Effector memory CD4-positive, alpha-beta T cell (primary cell): Measurements from ENCODE around the gene ARHGAP25.

Source experiments
- DNase-seq, 3 donors: peaks; one replicate each; pipeline ENCODE4 v3.0.0-alpha.2; 2020
- H3K27ac ChIP-seq: 2 replicates; pipeline ENCODE4 v1.7.0; 2013; ENCODE audit warnings: mild to moderate bottlenecking, low read length, moderate library complexity; ENCODE audit not compliant: insufficient read depth, poor library complexity, severe bottlenecking
- H3K27me3 ChIP-seq: replicated peaks from 2 replicates; pipeline ENCODE4 v1.7.0; 2013; ENCODE audit warnings: mild to moderate bottlenecking, low read length; ENCODE audit not compliant: insufficient read depth, control insufficient read depth, poor library complexity, severe bottlenecking
- H3K36me3 ChIP-seq: 2 replicates; pipeline ENCODE4 v1.7.0; 2013; ENCODE audit warnings: mild to moderate bottlenecking, low read length, moderate library complexity; ENCODE audit not compliant: control insufficient read depth, insufficient read depth
- H3K4me1 ChIP-seq: 2 replicates; pipeline ENCODE4 v1.7.0; 2013; ENCODE audit warnings: low read length, mild to moderate bottlenecking; ENCODE audit not compliant: control insufficient read depth, insufficient read depth, poor library complexity, severe bottlenecking
- H3K4me3 ChIP-seq: 2 replicates; pipeline ENCODE4 v1.7.0; 2013; ENCODE audit warnings: low read length, low read depth, mild to moderate bottlenecking; ENCODE audit not compliant: insufficient read depth, poor library complexity, severe bottlenecking
- H3K9me3 ChIP-seq: 2 replicates; pipeline ENCODE4 v1.7.0; 2013; ENCODE audit warnings: mild to moderate bottlenecking, low read length, moderate library complexity; ENCODE audit not compliant: control insufficient read depth

The ARHGAP25 gene

DNA sequence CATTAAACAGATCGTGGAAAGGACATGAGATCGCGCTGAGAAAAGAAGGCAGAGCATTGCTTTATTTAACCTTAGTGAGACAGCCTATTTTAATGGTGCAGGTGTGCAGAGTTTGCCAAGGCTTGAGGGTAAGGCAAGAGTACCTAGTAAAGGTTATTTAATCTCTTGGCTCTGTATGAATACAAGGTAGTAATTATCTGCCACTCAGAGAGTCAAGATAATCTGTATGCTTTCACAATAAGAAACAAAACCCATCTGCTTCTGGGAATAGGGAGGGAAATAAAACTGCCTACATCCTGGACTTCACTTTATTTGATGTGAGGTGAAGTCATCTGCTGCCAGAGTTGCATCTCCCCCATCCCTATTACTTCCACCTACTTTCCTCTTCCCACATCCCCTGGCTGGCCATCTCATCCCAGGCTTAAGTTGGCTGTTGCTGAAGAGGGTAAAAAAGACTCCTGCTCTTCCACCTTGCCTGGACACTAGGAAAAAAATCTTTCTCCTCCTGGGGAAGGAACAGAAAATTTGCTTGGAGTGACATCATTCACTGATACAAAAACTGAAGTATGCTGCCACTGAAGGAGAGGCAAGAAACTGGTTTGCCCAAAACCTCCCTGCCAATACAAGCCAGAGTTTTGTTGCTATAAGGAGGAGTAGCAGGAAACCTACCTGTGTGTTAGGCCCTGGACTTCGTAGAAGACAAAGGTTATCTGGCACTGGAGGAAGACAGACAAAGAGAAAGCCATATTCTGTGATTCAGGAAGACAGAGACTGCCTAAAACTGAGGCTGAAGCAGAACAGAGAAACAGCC lies 35.8 kb upstream of the ARHGAP25 start:
- Histone ChIP-seq H3K4me3 (no peak overlapping the region), H3K27me3 (no peaks in the 10 kb centered on the region), H3K9me3 (no peaks in the 10 kb centered on the region), H3K27ac (no peak overlapping the region), H3K36me3 (no peaks in the 10 kb centered on the region), H3K4me1 (no peaks in the 10 kb centered on the region)
- DNase-seq, result no peak

DNA sequence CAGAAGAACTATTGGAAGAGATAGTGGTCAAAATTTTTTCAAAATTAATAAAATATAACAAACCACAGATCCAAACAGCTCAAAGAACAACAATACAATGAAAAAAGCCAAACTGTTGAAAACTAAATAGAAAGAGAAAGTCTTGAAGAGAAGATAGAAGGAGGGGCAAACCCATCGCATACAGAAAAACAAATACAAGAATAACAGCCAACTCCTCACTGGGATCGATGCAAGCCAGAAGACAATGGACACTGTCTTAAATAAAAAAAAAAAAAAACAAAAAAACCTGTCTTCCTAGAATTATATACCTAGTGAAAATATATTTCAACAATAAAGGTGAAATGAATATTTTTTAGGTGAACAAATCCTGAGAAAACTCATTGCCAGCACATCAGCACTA lies 34.1 kb upstream of the ARHGAP25 start:
- Histone ChIP-seq H3K9me3 (no peaks in the 10 kb centered on the region), H3K4me1 (no peaks in the 10 kb centered on the region), H3K36me3 (no peaks in the 10 kb centered on the region), H3K27ac (no peak overlapping the region), H3K27me3 (no peaks in the 10 kb centered on the region), H3K4me3 (no peak overlapping the region)
- no peak for DNase-seq

DNA sequence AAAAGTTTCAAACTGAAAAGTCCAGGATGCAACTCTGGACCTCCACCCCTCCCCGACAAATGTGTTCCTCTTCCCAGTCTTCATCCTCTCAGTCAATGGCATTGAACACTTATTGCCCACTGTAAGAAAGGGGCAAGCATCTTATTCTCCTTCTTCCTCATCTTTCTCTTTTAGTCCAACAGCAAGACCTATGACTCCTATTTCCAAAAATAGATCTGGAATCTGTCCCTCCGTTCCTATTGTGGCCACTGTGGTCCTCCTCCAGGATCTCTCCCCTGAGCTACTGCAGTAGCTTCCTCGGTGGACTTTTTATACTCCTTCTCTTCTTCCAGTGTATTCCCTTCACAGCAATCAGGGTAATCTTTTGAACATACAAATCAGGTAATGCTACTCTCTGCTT lies 28.0 kb upstream of the ARHGAP25 start:
- H3K27ac ChIP-seq, result no peak overlapping the region
- no peaks in the 10 kb centered on the region for H3K9me3 ChIP-seq
- no peaks in the 10 kb centered on the region for H3K36me3 ChIP-seq
- no peaks in the 10 kb centered on the region for H3K27me3 ChIP-seq
- no peaks in the 10 kb centered on the region for H3K4me1 ChIP-seq
- no peak overlapping the region for H3K4me3 ChIP-seq
- DNase-seq, result no peak

DNA sequence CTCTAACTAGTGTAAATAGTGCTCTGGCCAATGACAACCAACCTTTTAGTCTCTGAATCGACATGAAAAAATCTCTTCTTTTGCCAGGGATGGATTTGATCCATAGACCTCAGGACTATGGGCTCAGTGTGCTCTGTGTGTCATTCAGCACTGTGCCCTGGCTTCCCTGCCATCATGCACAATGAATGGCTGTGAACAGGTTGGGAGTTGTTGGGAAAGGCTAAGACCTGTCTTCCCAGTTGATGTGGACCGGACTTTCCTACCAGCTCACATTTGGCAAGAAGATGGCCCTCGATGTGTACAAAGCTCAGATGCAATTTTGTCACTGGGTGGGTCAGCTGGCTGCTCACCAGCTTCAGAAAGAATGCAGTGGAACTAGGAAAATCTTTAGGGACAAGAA lies 26.0 kb upstream of the ARHGAP25 start:
- H3K27ac ChIP-seq, result no peak overlapping the region
- no peak overlapping the region for H3K4me3 ChIP-seq
- H3K4me1 ChIP-seq, result no peaks in the 10 kb centered on the region
- H3K27me3 ChIP-seq, result no peaks in the 10 kb centered on the region
- no peaks in the 10 kb centered on the region for H3K9me3 ChIP-seq
- DNase-seq, result no peak
- no peaks in the 10 kb centered on the region for H3K36me3 ChIP-seq

DNA sequence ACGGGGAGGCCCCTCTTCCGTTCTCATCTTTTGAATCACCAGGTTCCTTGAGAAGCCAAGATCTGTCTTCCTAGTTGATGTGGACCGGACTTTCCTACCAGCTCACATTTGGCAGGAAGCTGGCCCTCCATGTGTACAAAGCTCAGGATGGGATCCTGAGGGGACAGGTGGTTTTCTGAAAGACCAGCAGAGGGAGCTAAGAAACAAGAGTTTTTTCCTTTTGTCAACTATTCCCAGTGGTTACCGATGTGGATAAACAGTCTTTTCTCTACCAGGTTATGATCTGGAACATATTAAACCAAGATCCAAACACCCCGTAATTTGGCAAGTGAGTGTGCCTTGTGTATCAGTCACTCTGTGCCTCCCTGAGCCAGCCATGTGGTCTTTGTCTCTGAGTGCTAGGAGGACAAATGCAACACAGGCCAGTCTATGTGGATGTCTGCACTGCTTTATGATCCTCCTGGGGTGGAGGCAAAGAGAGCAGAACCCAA lies 25.1 kb upstream of the ARHGAP25 start:
- H3K9me3 ChIP-seq, result no peaks in the 10 kb centered on the region
- no peak overlapping the region for H3K27ac ChIP-seq
- no peaks in the 10 kb centered on the region for H3K4me1 ChIP-seq
- no peak overlapping the region for H3K4me3 ChIP-seq
- H3K36me3 ChIP-seq, result no peaks in the 10 kb centered on the region
- no peak for DNase-seq
- H3K27me3 ChIP-seq, result no peaks in the 10 kb centered on the region

GRCh38 chr2:68710336-68710735 lies 24.3 kb upstream of the ARHGAP25 start:
- H3K9me3 ChIP-seq, result no peaks in the 10 kb centered on the region
- DNase-seq, result no peak
- peaks cover 8% of the 10 kb centered on the region for H3K4me1 ChIP-seq
- no peaks in the 10 kb centered on the region for H3K36me3 ChIP-seq
- no peak overlapping the region for H3K27ac ChIP-seq
- no peaks in the 10 kb centered on the region for H3K27me3 ChIP-seq
- no peak overlapping the region for H3K4me3 ChIP-seq

GRCh38 chr2:68710756-68711155 lies 23.9 kb upstream of the ARHGAP25 start:
- no peak overlapping the region for H3K4me3 ChIP-seq
- H3K27ac ChIP-seq, result no peak overlapping the region
- no peaks in the 10 kb centered on the region for H3K9me3 ChIP-seq
- no peaks in the 10 kb centered on the region for H3K36me3 ChIP-seq
- no peak for DNase-seq
- no peaks in the 10 kb centered on the region for H3K27me3 ChIP-seq
- H3K4me1 ChIP-seq, result peaks cover 11% of the 10 kb centered on the region

GRCh38 chr2:68714866-68715265 lies 19.7 kb upstream of the ARHGAP25 start:
- Histone ChIP-seq H3K9me3 (no peaks in the 10 kb centered on the region), H3K27me3 (no peaks in the 10 kb centered on the region), H3K27ac (peak overlapping the region; percentile 47), H3K4me3 (peak overlapping the region; percentile 4), H3K4me1 (peaks cover 37% of the 10 kb centered on the region), H3K36me3 (no peaks in the 10 kb centered on the region)
- DNase-seq, result no peak

DNA sequence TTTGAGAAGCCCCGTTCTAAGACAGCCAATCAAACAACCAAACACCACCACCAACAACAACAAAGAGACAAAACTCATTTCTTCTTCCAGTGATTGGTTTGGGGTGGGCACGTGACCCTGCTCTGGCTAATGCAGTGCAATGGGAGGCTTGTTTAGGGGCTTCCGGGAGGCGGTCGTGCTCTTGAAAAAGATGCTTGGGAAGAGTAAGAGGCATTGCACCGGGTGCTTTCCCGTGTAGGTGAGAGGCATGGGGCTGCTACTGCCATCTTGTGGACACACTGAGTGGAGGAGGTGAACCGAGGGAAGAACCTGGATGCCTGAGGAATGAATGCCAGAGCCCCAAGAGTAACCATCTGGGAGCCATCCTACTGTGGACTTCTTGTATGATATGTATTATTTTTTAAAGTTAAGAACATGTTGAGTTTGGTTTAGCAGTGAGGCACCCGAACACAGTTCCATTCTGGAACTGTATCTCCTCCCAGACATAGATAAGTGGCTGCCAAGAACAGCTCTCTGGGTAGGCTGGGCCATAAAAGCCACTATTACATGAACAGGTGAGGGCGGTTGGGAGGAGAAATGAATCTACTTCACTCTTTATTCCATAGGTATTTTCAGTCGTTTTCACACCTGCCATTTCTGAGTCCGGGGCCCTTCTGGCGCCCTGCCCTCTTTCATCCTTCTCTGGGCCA lies 19.1 kb upstream of the ARHGAP25 start:
- H3K27ac ChIP-seq, result peak overlapping the region; percentile 47
- H3K4me1 ChIP-seq, result peaks cover 43% of the 10 kb centered on the region
- peak overlapping the region; percentile 4 for H3K4me3 ChIP-seq
- DNase-seq, result no peak
- no peaks in the 10 kb centered on the region for H3K9me3 ChIP-seq
- H3K27me3 ChIP-seq, result no peaks in the 10 kb centered on the region
- no peaks in the 10 kb centered on the region for H3K36me3 ChIP-seq

DNA sequence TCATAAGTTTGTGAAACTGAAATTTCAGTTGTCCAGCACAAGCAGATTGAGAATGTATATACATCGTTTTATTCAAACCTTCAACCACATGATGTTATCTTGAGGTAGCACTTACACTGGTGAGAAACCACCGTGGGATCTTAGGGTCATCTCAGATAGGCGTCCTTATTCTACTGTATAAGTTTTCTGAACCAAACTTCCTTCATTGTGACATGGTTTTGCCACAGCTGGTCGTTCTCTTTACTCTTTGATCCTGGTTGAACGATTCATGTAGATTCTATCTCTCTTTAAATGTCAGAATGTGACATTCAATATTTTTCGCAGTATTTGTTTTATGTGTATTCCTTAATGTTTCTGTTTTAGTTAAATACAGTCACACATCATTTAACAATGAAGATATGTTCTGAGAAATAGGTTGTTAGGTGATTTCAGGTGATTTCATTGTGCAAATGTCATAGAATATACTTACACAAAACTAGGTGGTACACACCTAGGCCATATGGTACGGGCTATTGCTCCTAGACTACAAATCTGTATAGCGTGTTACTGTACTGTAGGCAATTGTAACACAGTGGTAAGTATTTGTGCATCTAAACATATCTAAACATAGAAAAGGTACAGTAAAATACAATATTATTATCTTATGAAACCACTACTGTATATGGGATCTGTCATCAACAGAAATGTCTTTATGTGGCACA lies 17.9 kb upstream of the ARHGAP25 start:
- Histone ChIP-seq H3K4me3 (no peak overlapping the region), H3K4me1 (peaks cover 55% of the 10 kb centered on the region)

More for the DNA sequence above, 17.9 kb upstream of the ARHGAP25 start:
- H3K27ac ChIP-seq, result peak overlapping the region; percentile 11
- no peaks in the 10 kb centered on the region for H3K27me3 ChIP-seq
- H3K9me3 ChIP-seq, result no peaks in the 10 kb centered on the region
- H3K36me3 ChIP-seq, result no peaks in the 10 kb centered on the region
- DNase-seq, result no peak
